IMR-90 (cell line): ENCODE data around the gene P2RY14. TPM values are rescaled to one million over a fixed set of nuclear protein-coding genes. Genes with fewer than 3 reads are reported as not detected.

ENCODE experiments used
- ATAC-seq: fragments of 200-7000 bp; cut with Tn5 transposase; 2 replicates; pipeline ENCODE4 v1.9.1; 2020; ENCODE audit warnings: low read depth, mild to moderate bottlenecking, moderate library complexity
- BruUV-seq: library from RNA; stranded (reverse); fragments of 400-500 nt; replicated peaks from 2 replicates; lab custom pipeline; 2021; lab: Mats Ljungman, UMichigan
- CTCF ChIA-PET: fragments of 300-600 bp; formaldehyde crosslinking; extraction: SDS; loops from one replicate; lab custom pipeline; 2021; ENCODE audit warnings: antibody characterized with exemption; lab: Yijun Ruan, JAX
- POLR2A ChIA-PET: fragments of 300-600 bp; sonication (Branson Sonifier 250); formaldehyde crosslinking; loops from one replicate; lab custom pipeline; 2022; ENCODE audit warnings: antibody characterized with exemption; ENCODE audit not compliant: unreplicated experiment; lab: Charles Lee
- DNase-seq: peaks from one replicate; pipeline ENCODE4 v3.0.0; 2013
- H2AFZ ChIP-seq: replicated peaks from 2 replicates; pipeline ENCODE3; 2013; ENCODE audit warnings: low read length, mild to moderate bottlenecking; ENCODE audit not compliant: poor library complexity
- H2AK5ac ChIP-seq: 2 replicates; pipeline ENCODE4 v1.6.1; 2013; ENCODE audit warnings: low read depth, low read length, inconsistent platforms
- H2AK9ac ChIP-seq: replicated peaks from 2 replicates; pipeline ENCODE3; 2013; ENCODE audit warnings: mild to moderate bottlenecking, low read depth, low read length, moderate library complexity; ENCODE audit not compliant: poor library complexity
- H2BK120ac ChIP-seq: 2 replicates; pipeline ENCODE4 v1.6.1; 2013; ENCODE audit warnings: low read depth, low read length, inconsistent platforms
- H2BK15ac ChIP-seq: 3 replicates; pipeline ENCODE4 v1.6.1; 2013; ENCODE audit warnings: low read depth, low read length, inconsistent platforms
- H2BK20ac ChIP-seq: 2 replicates; pipeline ENCODE4 v1.6.1; 2013; ENCODE audit warnings: low read depth, mild to moderate bottlenecking, inconsistent platforms, low read length, moderate library complexity
- H2BK5ac ChIP-seq: 2 replicates; pipeline ENCODE4 v1.6.1; 2013; ENCODE audit warnings: mild to moderate bottlenecking, low read depth, low read length, inconsistent platforms; ENCODE audit not compliant: poor library complexity, severe bottlenecking
- H3K14ac ChIP-seq: replicated peaks from 2 replicates; pipeline ENCODE4 v1.6.1; 2013; ENCODE audit warnings: low read depth, low read length, inconsistent platforms
- H3K18ac ChIP-seq: 2 replicates; pipeline ENCODE4 v1.6.1; 2013; ENCODE audit warnings: low read depth, low read length, control low read depth
- H3K23ac ChIP-seq: 2 replicates; pipeline ENCODE4 v1.6.1; 2013; ENCODE audit warnings: low read depth, low read length, inconsistent platforms
- H3K27ac ChIP-seq: 2 replicates; pipeline ENCODE4 v1.5.1; 2013; ENCODE audit warnings: mild to moderate bottlenecking, control low read depth, low read length; ENCODE audit not compliant: insufficient read depth
- H3K27me3 ChIP-seq: 2 replicates; pipeline ENCODE4 v1.6.1; 2013; ENCODE audit warnings: low read length; ENCODE audit not compliant: control insufficient read depth, insufficient read depth
- H3K36me3 ChIP-seq: 2 replicates; pipeline ENCODE4 v1.6.1; 2013; ENCODE audit warnings: low read length, mixed read lengths; ENCODE audit not compliant: control insufficient read depth, insufficient read depth
- H3K4ac ChIP-seq: 2 replicates; pipeline ENCODE4 v1.6.1; 2013; ENCODE audit warnings: low read depth, low read length, inconsistent platforms
- H3K4me1 ChIP-seq: 2 replicates; pipeline ENCODE4 v1.6.1; 2013; ENCODE audit warnings: low read length, mixed read lengths; ENCODE audit not compliant: control insufficient read depth, insufficient read depth
- H3K4me2 ChIP-seq: 2 replicates; pipeline ENCODE4 v1.6.1; 2013; ENCODE audit warnings: low read depth, mild to moderate bottlenecking, control low read depth, low read length, moderate library complexity
- H3K4me3 ChIP-seq: 2 replicates; pipeline ENCODE4 v1.5.1; 2013; ENCODE audit warnings: low read depth, mild to moderate bottlenecking, control low read depth, low read length, moderate library complexity; ENCODE audit not compliant: insufficient read depth
- H3K56ac ChIP-seq: 2 replicates; pipeline ENCODE4 v1.6.1; 2013; ENCODE audit warnings: low read length, inconsistent platforms; ENCODE audit not compliant: insufficient read depth; ENCODE audit errors: extremely low read depth
- H3K79me1 ChIP-seq, 2 experiments: 2 replicates each; pipeline ENCODE4 v1.6.1; 2013; ENCODE audit warnings: low read length in 2 of 2, inconsistent platforms in 1 of 2, low read depth in 1 of 2
- H3K9ac ChIP-seq: 2 replicates; pipeline ENCODE4 v1.6.1; 2013; ENCODE audit warnings: low read depth, low read length, control low read depth
- H3K9me1 ChIP-seq: 2 replicates; pipeline ENCODE4 v1.6.1; 2013; ENCODE audit warnings: low read length, inconsistent platforms; ENCODE audit not compliant: insufficient read depth
- H3K9me3 ChIP-seq: 2 replicates; pipeline ENCODE4 v1.6.1; 2013; ENCODE audit warnings: low read length; ENCODE audit not compliant: control insufficient read depth, insufficient read depth
- H4K20me1 ChIP-seq: 2 replicates; pipeline ENCODE4 v1.6.1; 2013; ENCODE audit warnings: low read length, inconsistent platforms; ENCODE audit not compliant: insufficient read depth
- H4K5ac ChIP-seq: 2 replicates; pipeline ENCODE4 v1.6.1; 2013; ENCODE audit warnings: mild to moderate bottlenecking, low read depth, low read length, control low read depth
- H4K8ac ChIP-seq, 2 experiments: 2 replicates each; pipeline ENCODE4 v1.6.1; 2013; ENCODE audit warnings: low read depth in 2 of 2, low read length in 2 of 2, control low read depth in 1 of 2, inconsistent platforms in 1 of 2
- H4K91ac ChIP-seq: 2 replicates; pipeline ENCODE4 v1.6.1; 2013; ENCODE audit warnings: low read depth, low read length, inconsistent platforms; ENCODE audit not compliant: insufficient read depth
- RAD21 ChIP-seq: IDR thresholded peaks from 2 replicates; pipeline ENCODE4 v1.6.1; 2012; ENCODE audit warnings: low read length, improper control_type of control experiment
- SMC3 ChIP-seq: fragments of 150-350 bp; IDR thresholded peaks from 2 replicates; pipeline ENCODE4 v1.6.1; 2016; ENCODE audit warnings: low read depth, mild to moderate bottlenecking, antibody characterized with exemption, low read length, moderate library complexity
- USF2 ChIP-seq: fragments of 150-350 bp; IDR thresholded peaks from 2 replicates; pipeline ENCODE4 v1.6.1; 2017; ENCODE audit warnings: mild to moderate bottlenecking, antibody characterized with exemption, low read length, low read depth
- WGBS, 2 experiments: methylation state at CpG; one replicate each; pipeline versions ENCODE4 v1.1.5 to v1.1.7; 2013; ENCODE audit warnings: missing lambda C conversion rate in 2 of 2; ENCODE audit not compliant: insufficient read length in 1 of 2; ENCODE audit errors: extremely low coverage in 2 of 2; 5-methylcytosine and 5-hydroxymethylcytosine counted together
- dilution Hi-C: fragments of 300-500 bp; cut with HindIII; formaldehyde crosslinking; loops from one replicate; pipeline ENCODE4 v1.14.3; 2018; ENCODE audit warnings: low sequenced_read_pairs; ENCODE audit not compliant: unreplicated experiment
- in situ Hi-C: fragments of 300-500 bp; cut with MboI; formaldehyde crosslinking; loops from 3 replicates; pipeline ENCODE4 v1.14.3; 2019; ENCODE audit warnings: low sequenced_read_pairs, inconsistent platforms, mixed read lengths
- intact Hi-C: fragments of 100-400 bp; cut with micrococcal nuclease; formaldehyde crosslinking; loops from 2 replicates; pipeline ENCODE4 v1.10.0; 2022
- polyA plus RNA-seq, 3 experiments: library from polyadenylated mRNA; depleted of rRNA; stranded (reverse); fragments of >200 nt; gene quantifications; 2 replicates each; pipeline ENCODE4 v1.2.3, GENCODE V29; 2012; ENCODE audit warnings: low replicate concordance in 1 of 3
- total RNA-seq: library from RNA; depleted of rRNA; stranded (reverse); fragments of >200 nt; gene quantifications from 2 replicates; pipeline ENCODE4 v1.2.3, GENCODE V29; 2012
- TF ChIP-seq, protein P1 (sequence below): conservative IDR thresholded peaks from 2 replicates; pipeline ENCODE4 v1.5.1; 2012; ENCODE audit warnings: mild to moderate bottlenecking, low read depth, low read length, improper control_type of control experiment

The P2RY14 gene
- total and polyA plus RNA-seq, 2 of the 4 experiments (the other 2 are of a cell fraction): not detected

- Histone ChIP-seq H2AK9ac (no peak overlapping the region), H3K9me3 (no peaks in the 10 kb centered on the region), H3K4me2 (no peak overlapping the region), H4K91ac (no peak overlapping the region), H3K14ac (no peak overlapping the region), H2BK5ac (peak overlapping the region; percentile 60), H3K27me3 (no peaks in the 10 kb centered on the region), H2BK20ac (peak overlapping the region; percentile 89; the same call in 1 of the 2 replicates), H4K5ac (no peak overlapping the region), H3K4me3 (no peak overlapping the region), H3K23ac (no peak overlapping the region), H3K79me1 (no peaks in the 10 kb centered on the region), H3K4me1 (peaks cover 5% of the 10 kb centered on the region; the same call in 1 of the 2 replicates), H4K20me1 (no peaks in the 10 kb centered on the region), H3K18ac (peak overlapping the region; percentile 70; the same call in 1 of the 2 replicates), H3K56ac (no peak overlapping the region), H2AK5ac (no peak overlapping the region), H3K9me1 (peaks cover 3% of the 10 kb centered on the region), H4K8ac (no peak overlapping the region), H2BK120ac (peak overlapping the region; percentile 51; the same call in 1 of the 2 replicates), H3K4ac (no peak overlapping the region), H2AFZ (no peak overlapping the region), H2BK15ac (no peak overlapping the region; the same call in 2 of the 3 replicates), H3K36me3 (no peaks in the 10 kb centered on the region), H3K27ac (no peak overlapping the region), H3K9ac (no peak overlapping the region)
- peak; percentile 37; the same call in 1 of the 2 replicates for ATAC-seq
- in situ Hi-C loops: no loop called here
- ChIA-PET CTCF (interaction anchor here (0.5 to 3.4 kb wide), 9 partner anchors 16 to 1052 kb away, joined by 3 to 32 read pairs (median 4); no protein-coding TSS in a partner anchor), POLR2A (no interaction called here)
- peak; percentile 83 for DNase-seq
- dilution Hi-C loops: no loop called here
- TF ChIP-seq SMC3 (peak; percentile 89), USF2 (no peak), RAD21 (peak; percentile 92)
- TF ChIP-seq, protein P1, sequence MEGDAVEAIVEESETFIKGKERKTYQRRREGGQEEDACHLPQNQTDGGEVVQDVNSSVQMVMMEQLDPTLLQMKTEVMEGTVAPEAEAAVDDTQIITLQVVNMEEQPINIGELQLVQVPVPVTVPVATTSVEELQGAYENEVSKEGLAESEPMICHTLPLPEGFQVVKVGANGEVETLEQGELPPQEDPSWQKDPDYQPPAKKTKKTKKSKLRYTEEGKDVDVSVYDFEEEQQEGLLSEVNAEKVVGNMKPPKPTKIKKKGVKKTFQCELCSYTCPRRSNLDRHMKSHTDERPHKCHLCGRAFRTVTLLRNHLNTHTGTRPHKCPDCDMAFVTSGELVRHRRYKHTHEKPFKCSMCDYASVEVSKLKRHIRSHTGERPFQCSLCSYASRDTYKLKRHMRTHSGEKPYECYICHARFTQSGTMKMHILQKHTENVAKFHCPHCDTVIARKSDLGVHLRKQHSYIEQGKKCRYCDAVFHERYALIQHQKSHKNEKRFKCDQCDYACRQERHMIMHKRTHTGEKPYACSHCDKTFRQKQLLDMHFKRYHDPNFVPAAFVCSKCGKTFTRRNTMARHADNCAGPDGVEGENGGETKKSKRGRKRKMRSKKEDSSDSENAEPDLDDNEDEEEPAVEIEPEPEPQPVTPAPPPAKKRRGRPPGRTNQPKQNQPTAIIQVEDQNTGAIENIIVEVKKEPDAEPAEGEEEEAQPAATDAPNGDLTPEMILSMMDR: peak; percentile 78
- intact Hi-C loops: loop anchor here (1.0 to 10.0 kb wide), 5 partner anchors 56 to 518 kb away; partner anchors contain the start of gene SIAH2
- WGBS, 2 experiments: no CpG with 5 or more reads among the region's 1 CpG
- no TSS peak for BruUV-seq
These were observed 4.6 kb upstream of the P2RY14 start for GRCh38 chr3:151282921-151283320.
